Neural cell (in vitro differentiated cells): ENCODE results near the gene GRK1.

Experiments
- POLR2AphosphoS5 ChIP-seq: IDR thresholded peaks from 2 replicates; pipeline ENCODE4 v1.6.1; 2012
- RAD21 ChIP-seq: fragments of 450-650 bp; conservative IDR thresholded peaks from 2 replicates; pipeline ENCODE4 v1.6.1; 2014; ENCODE audit warnings: antibody characterized with exemption, mild to moderate bottlenecking, moderate library complexity
- TAF1 ChIP-seq: IDR thresholded peaks from 2 replicates; pipeline ENCODE4 v1.6.1; 2012; ENCODE audit warnings: low read depth
- TF ChIP-seq, protein P1 (sequence below): fragments of 450-650 bp; IDR thresholded peaks from 2 replicates; pipeline ENCODE4 v1.5.1; 2014; ENCODE audit warnings: antibody characterized with exemption, mild to moderate bottlenecking, moderate library complexity; ENCODE audit not compliant: poor library complexity, severe bottlenecking
- TF ChIP-seq, protein P2 (sequence below): IDR thresholded peaks from 2 replicates; pipeline ENCODE4 v1.6.1; 2012; ENCODE audit warnings: borderline replicate concordance

DNA sequence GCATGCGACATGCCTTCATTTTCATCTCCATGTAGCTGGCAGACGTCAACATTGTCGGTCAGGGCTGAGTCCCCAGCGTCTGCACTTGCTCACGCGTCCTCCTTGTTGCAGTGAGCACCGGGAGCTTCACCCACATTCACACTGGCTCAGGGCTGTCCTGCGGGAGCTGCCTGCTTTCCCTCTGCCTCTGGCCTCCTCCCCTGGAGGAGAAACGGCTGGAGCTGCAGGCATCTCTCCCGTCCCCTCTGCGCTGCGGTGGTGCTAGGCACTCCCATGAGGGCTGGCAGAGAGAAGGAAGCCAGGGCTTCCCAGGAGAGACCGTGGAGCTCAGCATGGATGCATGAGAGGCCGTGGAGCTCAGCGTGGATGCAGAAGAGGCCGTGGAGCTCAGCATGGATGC, 73.6 kb downstream of the GRK1 start:
- TF ChIP-seq RAD21, result no peak
- TF ChIP-seq, protein P1, sequence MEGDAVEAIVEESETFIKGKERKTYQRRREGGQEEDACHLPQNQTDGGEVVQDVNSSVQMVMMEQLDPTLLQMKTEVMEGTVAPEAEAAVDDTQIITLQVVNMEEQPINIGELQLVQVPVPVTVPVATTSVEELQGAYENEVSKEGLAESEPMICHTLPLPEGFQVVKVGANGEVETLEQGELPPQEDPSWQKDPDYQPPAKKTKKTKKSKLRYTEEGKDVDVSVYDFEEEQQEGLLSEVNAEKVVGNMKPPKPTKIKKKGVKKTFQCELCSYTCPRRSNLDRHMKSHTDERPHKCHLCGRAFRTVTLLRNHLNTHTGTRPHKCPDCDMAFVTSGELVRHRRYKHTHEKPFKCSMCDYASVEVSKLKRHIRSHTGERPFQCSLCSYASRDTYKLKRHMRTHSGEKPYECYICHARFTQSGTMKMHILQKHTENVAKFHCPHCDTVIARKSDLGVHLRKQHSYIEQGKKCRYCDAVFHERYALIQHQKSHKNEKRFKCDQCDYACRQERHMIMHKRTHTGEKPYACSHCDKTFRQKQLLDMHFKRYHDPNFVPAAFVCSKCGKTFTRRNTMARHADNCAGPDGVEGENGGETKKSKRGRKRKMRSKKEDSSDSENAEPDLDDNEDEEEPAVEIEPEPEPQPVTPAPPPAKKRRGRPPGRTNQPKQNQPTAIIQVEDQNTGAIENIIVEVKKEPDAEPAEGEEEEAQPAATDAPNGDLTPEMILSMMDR, result no peak
- no peak for TF ChIP-seq TAF1
- no peak for TF ChIP-seq POLR2AphosphoS5
- TF ChIP-seq, protein P2, sequence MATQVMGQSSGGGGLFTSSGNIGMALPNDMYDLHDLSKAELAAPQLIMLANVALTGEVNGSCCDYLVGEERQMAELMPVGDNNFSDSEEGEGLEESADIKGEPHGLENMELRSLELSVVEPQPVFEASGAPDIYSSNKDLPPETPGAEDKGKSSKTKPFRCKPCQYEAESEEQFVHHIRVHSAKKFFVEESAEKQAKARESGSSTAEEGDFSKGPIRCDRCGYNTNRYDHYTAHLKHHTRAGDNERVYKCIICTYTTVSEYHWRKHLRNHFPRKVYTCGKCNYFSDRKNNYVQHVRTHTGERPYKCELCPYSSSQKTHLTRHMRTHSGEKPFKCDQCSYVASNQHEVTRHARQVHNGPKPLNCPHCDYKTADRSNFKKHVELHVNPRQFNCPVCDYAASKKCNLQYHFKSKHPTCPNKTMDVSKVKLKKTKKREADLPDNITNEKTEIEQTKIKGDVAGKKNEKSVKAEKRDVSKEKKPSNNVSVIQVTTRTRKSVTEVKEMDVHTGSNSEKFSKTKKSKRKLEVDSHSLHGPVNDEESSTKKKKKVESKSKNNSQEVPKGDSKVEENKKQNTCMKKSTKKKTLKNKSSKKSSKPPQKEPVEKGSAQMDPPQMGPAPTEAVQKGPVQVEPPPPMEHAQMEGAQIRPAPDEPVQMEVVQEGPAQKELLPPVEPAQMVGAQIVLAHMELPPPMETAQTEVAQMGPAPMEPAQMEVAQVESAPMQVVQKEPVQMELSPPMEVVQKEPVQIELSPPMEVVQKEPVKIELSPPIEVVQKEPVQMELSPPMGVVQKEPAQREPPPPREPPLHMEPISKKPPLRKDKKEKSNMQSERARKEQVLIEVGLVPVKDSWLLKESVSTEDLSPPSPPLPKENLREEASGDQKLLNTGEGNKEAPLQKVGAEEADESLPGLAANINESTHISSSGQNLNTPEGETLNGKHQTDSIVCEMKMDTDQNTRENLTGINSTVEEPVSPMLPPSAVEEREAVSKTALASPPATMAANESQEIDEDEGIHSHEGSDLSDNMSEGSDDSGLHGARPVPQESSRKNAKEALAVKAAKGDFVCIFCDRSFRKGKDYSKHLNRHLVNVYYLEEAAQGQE, result no peak
